Suppressor macrophage treated with lipopolysaccharide for 4 hours (primary cell): ENCODE results near the gene MRPS7.

Source experiments
- DNase-seq: peaks from one replicate; pipeline ENCODE4 v3.0.0-alpha.2; 2020

Gene MRPS7

GRCh38 chr17:75313941-75314551 is 52.4 kb downstream of the MRPS7 start:
- DNase-seq, result peak; percentile 98

GRCh38 chr17:75315541-75316243 is 54.0 kb downstream of the MRPS7 start:
- DNase-seq, result peak; percentile 94
